AG09309 (cell line): Measurements from ENCODE around the gene DVL1.

Experiments
- DNase-seq: peaks from one replicate; pipeline ENCODE4 v3.0.0-alpha.2; 2010; ENCODE audit warnings: low read depth
- H3K4me3 ChIP-seq: 2 replicates; pipeline ENCODE4 v1.5.1; 2011; ENCODE audit warnings: mild to moderate bottlenecking, low read depth, low read length, moderate library complexity; ENCODE audit not compliant: control insufficient read depth
- CTCF ChIP-seq: IDR thresholded peaks from 2 replicates; pipeline ENCODE4 v1.5.1; 2011; ENCODE audit warnings: mild to moderate bottlenecking, low read depth, low read length, inconsistent platforms; ENCODE audit not compliant: insufficient read depth, control insufficient read depth; ENCODE audit errors: missing control alignments

Gene DVL1

GRCh38 chr1:1312450-1313314 is 36.5 kb downstream of the DVL1 start:
- DNase-seq = no peak
- no peak for TF ChIP-seq CTCF
- no peak overlapping the region for H3K4me3 ChIP-seq

GRCh38 chr1:1311107-1312104 is 37.8 kb downstream of the DVL1 start:
- TF ChIP-seq CTCF = no peak
- no peak overlapping the region for H3K4me3 ChIP-seq
- DNase-seq = no peak

GRCh38 chr1:1310476-1311053 is 38.7 kb downstream of the DVL1 start:
- no peak for DNase-seq
- TF ChIP-seq CTCF = no peak
- H3K4me3 ChIP-seq = no peak overlapping the region

- no peak overlapping the region for H3K4me3 ChIP-seq
- DNase-seq = no peak
- no peak for TF ChIP-seq CTCF
Observed at GRCh38 chr1:1310109-1310385, 39.2 kb downstream of the DVL1 start.

GRCh38 chr1:1309251-1310108 is 39.7 kb downstream of the DVL1 start:
- no peak for TF ChIP-seq CTCF
- no peak for DNase-seq

GRCh38 chr1:1308756-1309250 is 40.4 kb downstream of the DVL1 start:
- peak overlapping the region; percentile 58 for H3K4me3 ChIP-seq
- TF ChIP-seq CTCF = no peak
- DNase-seq = no peak

More at GRCh38 chr1:1309251-1310108, 39.7 kb downstream of the DVL1 start:
- H3K4me3 ChIP-seq = peak overlapping the region; percentile 58
